ENCODE results near the gene DUSP3. TPM values are rescaled to one million over a fixed set of nuclear protein-coding genes. Genes with fewer than 3 reads are reported as not detected.

DUSP3 gene
- total RNA-seq, 4 donors from 2014 or later, result 38.6 to 50.1 (median 41.2) TPM

DNA sequence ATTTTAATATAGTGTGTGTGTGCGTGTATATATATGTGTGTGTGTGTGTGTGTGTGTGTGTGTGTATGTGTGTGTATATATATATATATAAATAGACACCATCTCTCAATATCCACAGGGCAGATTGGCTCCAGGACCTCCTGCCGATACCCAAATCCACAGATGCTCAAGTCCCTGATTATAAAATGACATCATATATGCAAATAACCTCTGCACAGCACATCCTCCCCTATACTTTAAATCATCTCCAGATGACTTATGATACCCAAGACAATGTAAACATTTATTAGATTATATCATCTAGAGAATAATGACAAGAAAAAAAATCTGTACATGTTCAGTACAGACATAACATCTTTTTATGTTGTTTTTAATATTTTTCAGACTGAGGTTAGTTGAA lies 7.8 kb downstream of the DUSP3 start:
- H3K27me3 ChIP-seq, result no peaks in the 10 kb centered on the region
- peaks cover 0 to 35% (median 0%) of the 10 kb centered on the region in 4 donors for H3K4me1 ChIP-seq
- H3K36me3 ChIP-seq, result peaks cover 0 to 89% (median 15%) of the 10 kb centered on the region in 3 donors
- no peaks in the 10 kb centered on the region for H3K9me3 ChIP-seq
- H3K4me3 ChIP-seq, result no peak overlapping the region
- WGBS, 2 donors, result 89 to 97% methylated on average over 2 of the region's 2 CpGs
- TF ChIP-seq EP300 (IDR thresholded peaks at IDR 0.05), result no peak
- TF ChIP-seq CTCF (IDR thresholded peaks at IDR 0.05), result no peak
- no peak for TF ChIP-seq POLR2A (IDR thresholded peaks at IDR 0.05)
- no peak overlapping the region for H3K27ac ChIP-seq
- DNase-seq (ENCODE audit: low spot score in 2 of 2), result no peak

- Histone ChIP-seq H3K9me3 (no peaks in the 10 kb centered on the region), H3K27me3 (no peaks in the 10 kb centered on the region), H3K36me3 (peaks cover 0 to 83% (median 15%) of the 10 kb centered on the region in 3 donors), H3K27ac (no peak overlapping the region), H3K4me1 (peaks cover 0 to 25% (median 0%) of the 10 kb centered on the region in 4 donors), H3K4me3 (no peak overlapping the region)
- 92 to 94% methylated on average over 11 of the region's 11 CpGs for WGBS, 2 donors
- TF ChIP-seq POLR2A (IDR thresholded peaks at IDR 0.05) (no peak), EP300 (IDR thresholded peaks at IDR 0.05) (no peak), CTCF (IDR thresholded peaks at IDR 0.05) (no peak)
- no peak for DNase-seq (ENCODE audit: low spot score in 2 of 2)
Observed at GRCh38 chr17:43769859-43770258, 8.9 kb downstream of the DUSP3 start.

- Histone ChIP-seq H3K36me3 (peaks cover 0 to 79% (median 13%) of the 10 kb centered on the region in 3 donors), H3K9me3 (no peaks in the 10 kb centered on the region), H3K4me1 (peaks cover 0 to 25% (median 0%) of the 10 kb centered on the region in 4 donors), H3K4me3 (no peak overlapping the region), H3K27me3 (no peaks in the 10 kb centered on the region), H3K27ac (peak overlapping the region in 1 of 4 donors; percentile 25)
- no peak for TF ChIP-seq CTCF (IDR thresholded peaks at IDR 0.05)
- WGBS, 2 donors, result 91 to 96% methylated on average over 12 to 16 of the region's 16 CpGs
- no peak for DNase-seq (ENCODE audit: low spot score in 2 of 2)
Observed at GRCh38 chr17:43769426-43769825, 9.4 kb downstream of the DUSP3 start.

- no peak for DNase-seq (ENCODE audit: low spot score in 2 of 2)
- TF ChIP-seq CTCF (IDR thresholded peaks at IDR 0.05), result no peak
- TF ChIP-seq POLR2A (IDR thresholded peaks at IDR 0.05), result no peak
- no peak for TF ChIP-seq EP300 (IDR thresholded peaks at IDR 0.05)
- Histone ChIP-seq H3K4me1 (peaks cover 0 to 27% (median 0%) of the 10 kb centered on the region in 4 donors), H3K27me3 (no peaks in the 10 kb centered on the region), H3K4me3 (no peak overlapping the region), H3K9me3 (no peaks in the 10 kb centered on the region), H3K36me3 (peaks cover 0 to 74% (median 10%) of the 10 kb centered on the region in 3 donors), H3K27ac (peak overlapping the region in 2 of 4 donors; percentile 25 to 57)
- WGBS, 2 donors, result 84 to 86% methylated on average over 7 of the region's 7 CpGs
Observed at GRCh38 chr17:43768943-43769342, 9.8 kb downstream of the DUSP3 start.

DNA sequence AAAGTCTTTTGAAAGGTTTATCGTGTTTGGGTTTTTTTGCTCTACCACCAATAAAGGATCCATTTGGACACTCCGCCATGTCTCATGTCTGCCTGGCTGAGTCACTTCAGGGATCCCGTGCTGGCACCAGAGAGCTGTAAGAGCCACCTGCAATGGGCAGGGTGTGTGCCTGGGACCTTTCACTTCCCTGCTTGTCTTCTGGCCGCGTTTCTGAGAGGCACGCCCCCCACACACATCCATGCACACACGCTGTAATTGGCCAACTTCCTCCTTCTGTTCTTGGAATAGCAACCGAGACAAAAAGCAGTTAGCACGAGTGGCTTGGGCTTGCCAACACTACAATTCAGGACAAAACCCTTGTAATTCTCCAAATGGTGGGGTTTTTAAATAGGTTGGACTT lies 10.4 kb downstream of the DUSP3 start:
- peaks cover 0 to 69% (median 6%) of the 10 kb centered on the region in 3 donors for H3K36me3 ChIP-seq
- H3K9me3 ChIP-seq, result no peaks in the 10 kb centered on the region
- H3K4me3 ChIP-seq, result no peak overlapping the region
- TF ChIP-seq EP300 (IDR thresholded peaks at IDR 0.05), result peak; percentile 15 to 74
- no peak for TF ChIP-seq CTCF (IDR thresholded peaks at IDR 0.05)
- H3K4me1 ChIP-seq, result peaks cover 0 to 27% (median 0%) of the 10 kb centered on the region in 4 donors
- peak overlapping the region in 2 of 4 donors; percentile 50 to 57 for H3K27ac ChIP-seq
- DNase-seq (ENCODE audit: low spot score in 2 of 2), result peak; percentile 34 to 49
- WGBS, 2 donors, result 49 to 57% methylated on average over 9 of the region's 9 CpGs
- no peaks in the 10 kb centered on the region for H3K27me3 ChIP-seq

Data from tibial nerve (tissue), 4 donors.